ENCODE results near the gene MYOG.

Gene MYOG

DNA sequence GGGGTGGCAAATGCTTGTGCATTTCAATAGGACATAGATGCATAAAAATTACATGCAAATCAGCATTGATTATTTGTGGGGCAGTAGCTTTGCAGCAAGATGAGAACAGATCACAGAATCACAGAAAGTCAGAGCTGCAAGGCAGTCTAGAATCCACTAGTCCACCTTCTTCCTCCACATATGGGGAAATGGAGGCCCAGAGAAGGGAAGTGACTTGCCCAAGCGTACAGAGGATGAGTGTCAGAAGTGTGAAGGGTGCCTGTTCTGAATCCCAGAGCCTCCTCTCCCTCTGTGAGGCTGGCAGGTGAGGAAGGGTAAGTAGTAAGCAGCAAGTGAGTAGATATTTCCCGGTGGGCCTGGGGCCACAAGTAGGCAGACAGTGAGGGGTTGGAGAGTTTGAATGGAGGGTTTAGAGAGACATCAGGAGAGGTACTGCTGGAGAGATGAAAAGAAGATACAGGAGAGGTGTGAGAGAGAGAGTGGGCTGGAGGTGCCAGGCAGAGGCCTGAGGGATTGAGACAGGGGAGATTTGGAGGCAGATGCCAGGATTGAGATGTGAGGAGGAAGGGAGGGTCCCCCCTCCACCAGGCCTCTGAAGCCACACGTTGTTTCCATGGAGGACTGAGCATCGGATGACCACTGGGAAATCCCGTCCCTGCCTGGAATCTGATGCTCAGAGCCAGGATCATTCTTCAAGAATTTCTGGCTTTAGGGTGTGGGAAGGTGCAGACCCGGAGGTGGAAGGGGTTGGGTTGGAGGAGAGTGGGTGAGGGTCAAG lies 4.8 kb upstream of the MYOG start:
- no peak for DNase-seq

DNA sequence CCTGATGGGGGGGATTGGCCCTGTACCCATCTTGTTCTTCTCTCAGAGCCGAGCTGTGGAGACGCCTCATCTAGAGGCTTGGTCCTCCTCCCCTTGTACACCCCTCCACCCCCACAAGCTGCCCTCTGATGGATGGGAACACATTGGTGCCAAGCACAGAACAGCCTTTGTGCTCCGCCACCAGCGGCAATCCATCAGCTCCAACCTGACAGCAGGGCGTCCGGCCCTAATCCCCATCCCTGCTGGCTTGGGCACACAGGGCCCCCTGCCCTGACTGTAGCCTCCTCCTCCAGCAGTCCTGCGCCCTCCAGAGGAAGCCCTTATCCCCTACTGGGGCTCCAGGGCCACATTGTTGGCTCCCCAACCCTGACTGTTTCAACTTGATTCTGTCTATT lies 3.8 kb upstream of the MYOG start:
- no peak for DNase-seq

DNA sequence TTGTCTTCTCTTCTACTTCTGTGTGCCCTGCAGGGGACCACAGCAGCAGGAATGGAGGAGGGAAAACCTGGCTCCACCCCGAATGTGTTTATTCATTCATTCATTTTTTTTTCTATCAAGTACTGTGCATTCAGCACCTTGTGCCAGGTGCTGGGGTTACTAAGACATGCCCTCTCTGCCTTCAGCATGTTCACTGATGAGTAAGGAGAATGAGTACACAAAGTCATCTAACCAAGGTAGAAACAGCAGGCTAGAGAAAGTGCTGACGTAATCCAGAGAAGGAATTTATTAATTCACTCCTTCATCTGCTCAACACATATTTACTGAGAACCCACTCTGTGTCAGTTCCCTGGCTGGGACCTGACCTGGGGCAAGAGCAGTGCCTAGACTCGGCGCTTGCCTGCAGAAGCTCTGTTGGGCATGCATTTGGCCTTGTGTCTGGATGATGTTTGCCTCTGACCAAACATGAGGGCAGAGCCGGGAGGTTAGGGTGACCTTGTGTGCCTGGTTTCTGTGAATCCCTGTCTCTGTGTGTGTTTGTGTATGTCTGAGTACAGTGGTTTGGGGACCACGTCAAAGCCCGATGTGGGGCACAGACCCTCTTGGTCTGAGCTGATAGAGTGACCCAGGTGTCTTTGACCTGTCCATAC lies 3.3 kb upstream of the MYOG start:
- DNase-seq = no peak

DNA sequence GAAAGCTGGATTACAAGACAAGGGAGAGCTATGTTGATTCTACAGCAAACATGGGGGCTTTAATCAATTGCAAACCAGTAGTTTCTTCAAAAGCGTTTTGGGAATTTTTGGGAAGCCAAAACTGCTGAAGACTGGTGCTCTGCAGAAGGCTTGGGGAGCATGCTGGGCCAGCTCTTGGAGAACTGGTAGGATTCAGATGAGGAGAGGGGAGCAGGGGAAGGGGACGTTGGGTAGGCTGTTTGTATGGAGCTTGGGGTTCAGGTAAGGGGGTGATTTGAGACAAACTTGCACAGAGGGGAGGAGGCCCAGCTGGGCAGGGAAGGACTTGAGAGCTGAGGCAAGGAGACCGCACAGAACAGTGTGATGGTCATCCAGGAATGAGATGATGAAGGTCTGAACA lies 2.6 kb upstream of the MYOG start:
- DNase-seq = no peak

DNA sequence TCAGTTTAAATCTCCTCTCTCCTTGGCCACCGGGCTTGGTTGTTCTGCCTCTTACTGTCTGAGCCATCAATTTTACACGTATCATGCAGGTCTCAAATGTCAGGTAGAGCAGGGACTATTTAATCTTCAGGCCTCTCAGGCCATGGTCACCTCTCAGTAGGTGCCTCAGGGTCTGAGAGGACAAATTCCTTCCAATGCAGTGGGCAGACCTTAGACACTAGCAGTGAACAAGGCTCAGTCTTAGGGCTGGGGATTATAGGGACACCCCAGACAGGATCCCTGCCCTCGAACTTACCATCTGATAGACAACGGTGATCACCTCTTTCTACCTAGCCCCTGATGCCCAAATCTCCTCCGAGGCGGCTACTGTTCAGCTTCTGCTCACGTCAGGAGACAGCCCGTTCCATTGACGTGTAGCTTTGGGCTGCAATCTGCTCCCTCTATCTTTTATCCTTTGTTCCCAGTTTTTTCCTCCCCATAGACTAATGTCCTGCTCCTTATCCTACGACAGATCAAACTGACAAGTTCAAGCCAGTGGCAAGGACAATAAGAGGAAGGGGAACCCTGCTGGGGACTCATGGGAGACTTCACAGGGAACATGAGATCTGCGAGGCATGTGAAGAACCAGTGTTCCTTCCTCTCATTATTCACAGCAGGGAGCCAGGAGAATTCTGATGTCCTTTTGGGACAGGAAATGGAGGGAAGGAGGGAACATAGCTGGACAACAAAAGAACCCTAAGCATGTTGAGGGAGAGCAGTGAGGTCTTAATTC lies 1.4 kb upstream of the MYOG start:
- no peak for DNase-seq

DNA sequence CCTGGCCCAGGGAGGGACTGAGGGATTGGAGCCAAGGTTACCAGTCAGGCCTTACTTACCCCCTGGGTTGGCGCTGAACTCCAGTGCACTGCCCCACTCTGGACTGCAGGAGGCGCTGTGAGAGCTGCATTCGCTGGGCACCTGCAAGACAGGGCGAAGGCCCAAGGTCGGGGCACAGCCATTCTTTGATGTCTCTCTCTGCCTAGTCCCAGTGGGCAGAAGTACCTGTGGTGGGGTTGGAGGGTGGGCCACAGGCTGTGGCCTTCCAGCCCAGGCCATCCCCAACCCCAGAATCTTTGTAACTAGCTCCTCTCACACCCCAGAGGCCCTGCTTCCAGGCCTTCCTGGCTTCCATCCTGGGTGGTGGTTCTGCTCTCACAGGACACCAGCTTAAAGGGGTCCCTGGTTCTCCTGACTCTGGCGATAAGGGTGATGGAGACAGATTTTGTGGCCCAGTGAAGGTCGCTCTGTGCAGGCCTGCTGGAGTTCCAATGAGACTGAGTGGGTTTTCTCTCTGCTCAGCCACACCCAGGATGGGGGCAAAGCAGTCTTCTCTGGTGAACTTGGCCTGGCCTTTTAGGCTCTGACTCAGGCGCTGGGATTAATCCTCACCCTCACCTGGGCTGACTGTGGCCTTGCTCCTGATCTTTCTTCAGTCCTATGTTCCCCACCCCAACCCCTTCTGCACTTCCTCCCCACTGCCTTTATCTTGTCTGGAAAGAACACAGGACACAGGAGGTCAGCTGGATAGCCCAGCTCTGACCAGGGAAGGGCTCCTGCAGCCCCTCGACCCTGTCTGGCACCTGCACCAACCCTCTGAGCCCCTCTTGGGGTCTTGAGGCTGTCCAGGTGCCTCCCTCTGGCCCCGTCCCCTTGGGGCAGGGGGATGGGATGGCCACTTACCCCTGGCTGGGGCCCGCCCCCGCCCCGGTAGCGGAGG lies 954 bp downstream of the MYOG start:
- DNase-seq = no peak

DNA sequence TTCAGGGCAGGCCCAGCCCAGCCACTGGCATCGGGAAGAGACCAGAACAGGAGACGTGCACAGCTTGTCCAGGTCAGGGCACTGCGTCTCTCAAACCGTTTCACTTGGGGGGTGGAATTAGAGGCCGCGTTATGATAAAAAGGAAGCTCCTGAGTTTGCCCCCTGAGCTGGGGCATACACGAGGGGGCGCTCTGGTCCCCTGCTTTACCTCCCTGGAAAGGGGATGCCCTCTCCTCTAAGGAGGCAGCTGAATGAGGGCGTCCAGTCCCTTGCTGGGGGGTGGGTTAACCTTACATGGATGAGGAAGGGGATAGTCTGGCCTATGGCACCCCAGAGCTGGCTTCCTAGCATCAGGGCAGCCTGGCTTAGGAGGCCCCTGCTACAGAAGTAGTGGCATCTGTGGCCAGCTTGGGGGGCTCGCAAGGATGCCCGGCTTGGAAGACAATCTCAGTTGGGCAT lies 2.3 kb downstream of the MYOG start:
- no peak for DNase-seq

DNA sequence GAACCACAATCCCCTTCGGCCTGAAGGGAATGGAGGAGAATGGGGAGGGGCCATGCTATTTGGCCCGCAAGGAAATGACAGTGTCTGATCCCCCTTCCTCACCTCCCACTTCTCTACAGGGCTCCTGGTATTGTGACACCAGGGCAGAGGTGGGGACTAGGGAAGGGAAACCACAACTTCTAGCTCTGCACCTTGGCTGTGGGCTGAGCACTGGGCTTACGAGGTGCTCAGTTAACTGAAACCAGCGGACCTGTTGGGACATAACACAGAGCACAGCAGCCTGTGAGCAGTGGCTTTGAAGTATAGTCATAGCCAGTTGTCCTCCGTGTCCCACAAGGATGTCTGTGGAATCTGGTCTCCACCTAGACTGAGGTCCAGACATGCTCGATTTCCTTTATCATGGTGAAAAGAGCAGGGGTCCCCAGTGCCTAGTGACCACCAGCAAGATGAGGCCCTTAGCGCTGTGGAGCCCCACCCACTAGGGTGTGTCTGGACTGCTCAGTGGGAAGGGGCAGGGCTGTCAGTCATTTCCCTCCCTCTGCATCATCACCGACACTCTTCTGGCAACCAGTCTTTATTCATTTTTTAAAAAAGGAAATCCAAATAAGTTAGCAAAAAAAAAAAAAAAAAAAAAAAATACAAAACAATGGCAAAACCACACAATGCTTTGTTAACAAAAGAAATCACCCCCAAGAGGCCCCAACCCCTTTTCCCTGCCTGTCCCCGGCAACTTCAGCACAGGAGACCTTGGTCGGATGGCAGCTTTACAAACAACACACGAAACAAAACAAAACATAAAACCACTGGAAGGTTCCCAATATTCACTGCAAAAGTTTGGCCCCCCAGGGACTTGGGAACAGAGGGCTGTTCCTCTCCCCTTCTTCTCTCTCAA lies 3.0 kb downstream of the MYOG start:
- DNase-seq = no peak

DNA sequence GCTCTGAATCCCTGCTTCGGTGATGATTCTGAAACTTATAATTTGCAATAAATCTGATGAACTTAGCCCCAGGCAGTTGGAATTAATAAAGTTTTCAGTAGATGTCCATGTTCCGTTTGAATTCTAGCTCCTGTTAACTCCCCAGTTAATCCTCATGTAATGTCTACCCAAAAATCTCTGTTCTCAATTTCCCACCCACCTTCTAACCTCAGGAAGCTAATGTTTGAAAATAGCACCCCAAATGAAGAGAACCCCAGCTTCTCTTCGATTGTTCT lies 3.6 kb downstream of the MYOG start:
- DNase-seq = no peak

DNA sequence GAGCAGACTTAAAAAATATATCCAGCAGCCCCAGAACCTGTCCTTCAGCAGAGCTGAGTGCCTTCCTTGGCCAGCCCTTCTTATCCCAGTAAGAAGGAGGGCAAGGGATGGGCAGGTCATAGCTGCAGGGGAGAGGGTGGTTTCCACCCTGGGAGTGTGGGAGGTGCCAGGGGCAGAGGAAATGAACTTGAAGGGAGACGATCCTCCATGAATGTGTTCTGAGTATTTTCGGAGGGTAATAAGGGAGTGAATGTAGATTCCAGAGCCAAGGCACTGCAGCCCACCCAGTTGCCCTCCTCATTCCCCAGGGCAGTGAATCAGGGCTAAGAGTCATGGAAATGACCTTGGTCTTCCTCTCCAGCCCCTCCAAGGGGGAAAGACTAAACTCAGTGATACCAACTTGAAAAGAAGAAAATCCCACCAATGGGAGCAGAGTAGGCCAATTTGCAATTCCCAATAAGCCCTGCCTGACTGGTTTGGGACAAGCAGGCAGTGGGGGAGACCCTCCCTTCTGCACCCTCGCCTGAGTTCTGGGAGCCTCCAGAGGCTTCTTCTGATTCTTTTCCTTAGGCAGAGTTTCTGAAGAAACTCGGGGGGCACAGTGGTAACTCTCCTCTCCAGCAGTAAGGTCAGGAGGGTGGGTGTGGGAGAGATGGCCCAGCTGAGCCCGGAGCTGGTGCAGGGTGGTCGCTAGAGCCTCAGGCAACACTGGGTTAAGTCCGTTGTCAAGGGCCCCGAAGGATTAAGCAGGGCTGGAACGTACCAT lies 4.2 kb downstream of the MYOG start:
- DNase-seq = no peak

DNA sequence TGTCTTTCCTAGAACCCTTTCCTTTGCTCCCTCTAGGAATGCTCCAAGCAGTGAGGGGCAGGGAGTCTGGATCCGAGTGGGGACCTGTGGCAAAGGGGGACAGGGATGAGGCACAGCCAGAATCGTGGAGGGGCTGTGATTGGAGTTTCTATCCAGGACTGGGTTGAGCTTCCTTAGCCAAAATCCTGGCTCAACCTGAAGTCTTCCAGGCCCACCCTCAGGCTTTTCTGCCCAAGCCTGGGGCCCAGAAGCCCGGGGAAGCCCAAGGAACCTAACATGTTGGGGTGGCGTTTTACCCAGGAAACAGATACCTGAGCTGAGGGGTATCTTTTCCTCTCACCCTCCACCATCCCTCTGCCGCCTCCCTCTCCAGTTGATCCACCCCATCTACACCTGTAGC lies 5.4 kb downstream of the MYOG start:
- DNase-seq = no peak

DNA sequence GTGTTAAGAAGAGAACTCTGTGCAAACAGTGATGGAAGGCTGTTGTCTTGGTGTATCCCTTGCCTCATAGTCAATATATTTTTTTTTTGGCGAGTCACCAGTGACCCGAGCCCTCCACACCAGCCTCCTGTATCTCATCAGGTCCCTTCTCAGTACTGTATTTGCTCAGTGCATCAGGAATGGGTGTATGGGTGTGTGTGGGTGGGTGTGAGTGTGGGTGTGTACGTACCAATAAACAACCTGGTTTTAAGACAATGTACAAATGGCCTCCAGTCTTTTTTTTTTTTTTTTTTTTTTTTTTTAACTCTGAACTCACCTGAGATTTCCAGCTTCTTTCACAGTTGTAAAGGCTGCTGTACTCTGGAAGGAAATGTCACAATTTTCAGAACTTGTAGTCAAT lies 7.3 kb downstream of the MYOG start:
- DNase-seq = no peak

DNA sequence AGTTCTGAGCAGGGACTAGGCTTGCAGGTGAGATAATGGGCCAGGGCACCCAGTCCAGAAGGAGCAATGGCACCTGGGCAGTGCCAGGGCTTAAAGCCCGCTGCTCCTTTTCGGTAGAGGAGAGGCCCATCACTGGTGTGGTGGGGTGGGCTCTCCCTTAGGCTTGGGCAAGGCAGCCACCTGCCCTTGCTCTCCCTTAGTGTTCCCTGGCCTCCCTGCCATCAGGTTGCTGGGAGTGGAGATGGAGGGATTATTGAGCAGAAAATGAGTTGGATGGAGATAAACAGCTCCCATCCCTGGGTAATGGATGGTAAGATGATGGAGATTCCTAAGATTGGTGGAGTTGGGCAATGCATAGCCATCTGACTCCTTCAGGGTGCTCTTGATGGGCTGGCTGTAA lies 7.9 kb downstream of the MYOG start:
- no peak for DNase-seq

DNA sequence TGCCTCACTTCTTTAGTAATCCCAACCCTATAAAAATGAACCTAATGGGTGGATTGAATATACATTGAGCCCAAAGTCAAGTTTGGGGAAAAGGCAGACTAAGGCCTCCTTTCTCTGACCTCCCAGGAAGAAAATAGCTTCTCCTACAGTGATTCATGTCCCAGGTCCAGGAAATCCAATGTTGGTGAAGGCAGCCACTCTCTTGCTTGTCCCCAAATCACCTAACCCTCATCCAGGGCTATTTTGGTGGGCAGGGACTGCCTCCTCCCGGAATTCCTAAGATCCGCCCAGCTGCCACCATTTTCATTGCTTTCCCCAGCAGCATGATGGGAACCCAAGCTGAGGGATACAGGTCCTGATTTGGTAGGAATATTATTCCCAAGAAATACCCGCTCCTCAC lies 8.4 kb downstream of the MYOG start:
- no peak for DNase-seq

DNA sequence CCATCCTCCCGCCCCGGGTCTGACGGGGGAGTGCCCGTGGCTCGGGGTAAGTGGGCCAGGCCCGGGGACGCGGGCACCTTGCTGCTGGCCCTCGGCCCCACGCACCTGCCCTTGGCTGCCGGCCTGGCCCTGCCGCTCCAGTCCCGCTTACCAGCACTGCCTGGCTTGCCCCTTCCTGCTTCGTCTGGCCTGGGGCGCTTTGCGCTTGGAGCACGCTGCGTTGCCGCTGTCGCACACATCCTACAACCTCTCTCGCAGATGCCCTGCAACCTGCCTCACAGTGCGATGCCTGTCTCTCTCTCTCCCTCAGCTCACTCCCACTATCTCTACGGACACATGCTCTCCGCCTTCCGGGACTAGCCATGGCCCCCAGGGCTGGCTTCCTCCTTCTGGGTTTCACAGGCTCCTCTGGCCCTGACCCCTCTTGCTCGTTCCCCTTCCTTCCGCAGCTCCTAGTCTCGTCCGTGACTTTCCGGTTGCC lies 9.7 kb downstream of the MYOG start:
- DNase-seq = no peak

DNA sequence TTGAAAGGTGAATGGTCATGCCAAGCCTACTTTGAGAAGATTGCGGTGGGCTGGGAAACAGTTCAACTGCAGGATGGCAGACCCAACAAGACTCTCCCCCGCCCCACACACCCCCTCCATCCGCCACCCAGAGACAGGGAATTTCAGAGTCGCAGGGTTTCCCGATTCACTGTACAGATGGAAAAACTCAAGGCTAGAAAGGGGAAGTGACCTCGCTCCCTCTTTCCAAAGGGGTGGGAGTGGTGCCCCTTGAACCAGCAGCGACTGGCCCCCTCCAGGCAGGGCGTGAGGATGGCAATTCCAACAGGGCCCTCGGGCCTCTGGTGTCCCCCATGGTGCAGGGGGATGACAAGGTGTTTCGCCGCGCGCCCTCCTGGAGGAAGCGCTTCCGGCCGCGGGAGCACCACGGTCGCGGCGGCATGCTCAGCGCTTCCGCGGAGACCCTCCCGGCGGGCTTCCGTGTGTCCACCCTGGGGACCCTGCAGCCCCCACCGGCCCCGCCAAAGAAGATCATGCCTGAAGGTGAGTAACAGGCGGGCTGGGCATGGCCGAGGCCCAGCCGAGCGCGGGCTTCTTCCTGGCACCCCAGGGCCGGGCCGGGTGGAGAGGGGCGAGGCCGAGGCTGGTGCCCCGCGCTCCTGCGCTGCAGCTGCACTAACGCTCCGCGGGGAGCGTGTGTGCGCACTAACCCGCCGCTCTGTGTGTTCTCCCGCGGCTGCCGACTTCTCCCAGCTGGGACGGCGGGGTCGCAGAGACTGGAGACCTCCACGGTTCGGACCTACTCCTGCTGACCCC lies 10.4 kb downstream of the MYOG start:
- no peak for DNase-seq

DNA sequence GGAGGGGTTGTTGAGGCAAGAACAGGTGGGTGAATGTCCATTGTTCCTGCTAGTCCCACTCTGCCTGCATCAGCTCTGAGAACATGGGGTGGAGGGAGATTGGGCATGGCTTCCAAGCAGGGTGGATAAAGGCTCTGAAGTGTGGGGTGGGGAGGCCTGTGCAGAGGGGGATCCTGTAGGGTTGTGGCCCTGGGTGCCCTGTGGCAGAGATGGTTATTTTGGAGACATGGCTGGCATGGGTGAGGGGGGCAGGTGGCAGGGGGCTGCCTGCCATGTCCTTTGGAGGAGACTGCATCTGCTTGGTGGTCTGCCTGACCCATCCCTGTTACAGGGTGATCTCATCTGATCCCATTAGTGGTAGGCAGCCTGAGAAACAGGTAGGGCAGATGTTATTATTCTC lies 11.2 kb downstream of the MYOG start:
- DNase-seq = no peak

DNA sequence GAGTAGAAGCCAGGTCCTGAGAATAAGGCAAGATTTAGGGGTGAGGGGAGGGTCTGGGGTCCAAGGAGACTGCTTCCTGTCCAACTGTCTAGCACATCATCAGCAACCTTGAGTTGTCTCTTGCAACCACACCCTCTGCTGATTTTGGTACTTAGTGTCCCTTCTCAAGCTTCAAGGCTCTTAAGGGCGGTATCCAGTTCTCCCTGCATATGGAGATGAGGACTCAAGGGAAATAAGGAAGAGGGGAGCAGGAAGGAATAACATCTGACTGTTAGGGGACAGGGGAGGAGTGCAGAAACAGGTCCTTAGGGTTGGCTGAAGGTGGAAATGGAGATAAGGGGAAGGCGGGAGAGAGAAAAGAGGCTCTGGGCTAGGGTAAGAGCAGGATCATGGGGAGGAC lies 12.3 kb downstream of the MYOG start:
- DNase-seq = no peak

DNA sequence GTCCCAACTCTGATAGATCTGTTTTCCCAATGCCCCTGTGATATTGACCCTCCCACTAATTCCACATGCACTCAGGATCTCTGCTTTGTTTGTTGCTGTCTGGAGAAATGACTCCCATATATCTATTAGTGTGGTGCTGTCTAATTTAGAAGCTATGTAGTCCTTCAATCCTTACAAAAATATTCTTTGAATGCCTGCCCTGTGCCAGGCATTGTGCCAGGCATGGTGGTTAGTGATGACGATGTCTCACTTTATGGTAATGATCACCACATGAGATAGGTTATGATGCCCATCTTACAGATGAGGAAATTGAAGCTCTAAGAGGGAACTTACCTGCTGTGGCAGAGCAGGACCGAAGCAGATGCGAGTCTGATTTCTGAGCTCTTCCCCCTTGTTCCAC lies 12.9 kb downstream of the MYOG start:
- no peak for DNase-seq

DNA sequence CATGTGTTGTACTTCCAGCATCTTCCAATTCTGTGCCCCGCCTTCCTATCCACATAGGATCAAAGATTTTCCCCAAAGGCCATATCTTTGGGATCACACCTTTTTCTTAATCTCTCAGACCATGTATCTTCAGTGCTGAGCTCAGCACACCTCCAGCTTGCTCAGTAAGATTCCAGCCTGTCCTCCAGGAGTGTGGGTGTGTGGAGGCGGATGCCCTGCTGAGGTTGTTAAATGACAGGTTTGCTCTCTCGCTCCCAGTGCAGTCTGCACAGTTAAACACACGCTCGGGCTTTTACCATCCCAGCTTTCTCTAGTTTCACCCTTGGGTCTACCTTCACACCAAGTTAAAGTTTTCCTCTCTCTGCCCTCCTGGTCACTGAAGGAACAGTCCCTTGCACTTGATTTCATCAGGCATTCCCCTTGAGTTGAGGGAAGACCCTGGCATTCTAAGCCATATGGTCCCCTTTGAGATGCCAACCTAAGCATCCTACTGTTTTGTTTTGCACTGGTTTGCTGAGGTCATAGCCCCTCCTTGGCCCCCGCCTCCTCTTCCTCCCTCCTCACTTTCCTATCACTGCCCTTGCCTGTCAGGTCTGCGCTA lies 13.7 kb downstream of the MYOG start:
- DNase-seq = no peak
